IPS-18c (cell line): ENCODE data around the gene HS3ST6.
"Not testable (repeated sequence)": the region's sequence is repeated elsewhere in the genome, so short reads cannot be mapped to it uniquely, and the experiment has no call there.

Experiments
- H3K4me3 ChIP-seq: 2 replicates; pipeline ENCODE4 v1.7.0; 2013; ENCODE audit warnings: low read depth, mild to moderate bottlenecking, low read length, moderate library complexity; ENCODE audit not compliant: insufficient read depth
- H3K9me3 ChIP-seq: one replicate; pipeline ENCODE4 v1.6.1; 2013; ENCODE audit warnings: mild to moderate bottlenecking, low read length, moderate library complexity; ENCODE audit not compliant: control insufficient read depth, insufficient read depth

HS3ST6 gene

GRCh38 chr16:1936945-1937479, 18.8 kb upstream of the HS3ST6 start:
- Histone ChIP-seq H3K9me3 (no peaks in the 10 kb centered on the region), H3K4me3 (no peak overlapping the region)

- H3K4me3 ChIP-seq: no peak overlapping the region
- no peaks in the 10 kb centered on the region for H3K9me3 ChIP-seq
Observed at GRCh38 chr16:1933097-1933661, 15.0 kb upstream of the HS3ST6 start.

GRCh38 chr16:1932050-1933028, 14.1 kb upstream of the HS3ST6 start:
- H3K4me3 ChIP-seq: no peak overlapping the region
- no peaks in the 10 kb centered on the region for H3K9me3 ChIP-seq

- Histone ChIP-seq H3K4me3 (no peak overlapping the region), H3K9me3 (no peaks in the 10 kb centered on the region)
Observed at GRCh38 chr16:1930338-1930720, 12.1 kb upstream of the HS3ST6 start.

GRCh38 chr16:1929578-1930337, 11.5 kb upstream of the HS3ST6 start:
- Histone ChIP-seq H3K9me3 (no peaks in the 10 kb centered on the region), H3K4me3 (peak overlapping the region; percentile 44)

- Histone ChIP-seq H3K4me3 (peak overlapping the region; percentile 44; the same call in 1 of the 2 replicates), H3K9me3 (no peaks in the 10 kb centered on the region)
Observed at GRCh38 chr16:1929105-1929504, 10.9 kb upstream of the HS3ST6 start.

GRCh38 chr16:1926271-1926670, 8.1 kb upstream of the HS3ST6 start:
- Histone ChIP-seq H3K4me3 (no peak overlapping the region), H3K9me3 (no peaks in the 10 kb centered on the region)

- H3K9me3 ChIP-seq: no peaks in the 10 kb centered on the region
- H3K4me3 ChIP-seq: no peak overlapping the region
Observed at GRCh38 chr16:1924095-1924494, 5.9 kb upstream of the HS3ST6 start.

- no peak overlapping the region for H3K4me3 ChIP-seq
- no peaks in the 10 kb centered on the region for H3K9me3 ChIP-seq
Observed at GRCh38 chr16:1923299-1924034, 5.3 kb upstream of the HS3ST6 start.

GRCh38 chr16:1922357-1922756, 4.1 kb upstream of the HS3ST6 start:
- H3K9me3 ChIP-seq: peaks cover 1% of the 10 kb centered on the region
- no peak overlapping the region for H3K4me3 ChIP-seq

GRCh38 chr16:1920727-1921171, 2.5 kb upstream of the HS3ST6 start:
- Histone ChIP-seq H3K4me3 (no peak overlapping the region), H3K9me3 (peaks cover 2% of the 10 kb centered on the region)

GRCh38 chr16:1920122-1920521, 1.9 kb upstream of the HS3ST6 start:
- H3K9me3 ChIP-seq, H3K4me3 ChIP-seq: not testable (repeated sequence)

- Histone ChIP-seq H3K4me3 (no peak overlapping the region), H3K9me3 (peaks cover 2% of the 10 kb centered on the region)
Observed at GRCh38 chr16:1919327-1919998, 1.2 kb upstream of the HS3ST6 start.

GRCh38 chr16:1917665-1918350, 407 bp downstream of the HS3ST6 start:
- peaks cover 2% of the 10 kb centered on the region for H3K9me3 ChIP-seq
- H3K4me3 ChIP-seq: peak overlapping the region; percentile 9; the same call in 1 of the 2 replicates

GRCh38 chr16:1917056-1917664, 1.1 kb downstream of the HS3ST6 start:
- peak overlapping the region; percentile 31 for H3K4me3 ChIP-seq
- peaks cover 2% of the 10 kb centered on the region for H3K9me3 ChIP-seq

GRCh38 chr16:1916640-1916990, 1.6 kb downstream of the HS3ST6 start:
- H3K9me3 ChIP-seq: peaks cover 2% of the 10 kb centered on the region
- H3K4me3 ChIP-seq: peak overlapping the region; percentile 31
